SU-DHL-6 (cell line): ENCODE data around the gene KCND3.

Source experiments
- CTCF ChIP-seq: fragments of 200-600 bp; sonication (generic); IDR thresholded peaks from one replicate; pipeline ENCODE4 v1.5.1; 2017; ENCODE audit warnings: antibody characterized with exemption, mild to moderate bottlenecking, low read length, moderate library complexity; ENCODE audit not compliant: insufficient read depth, poor library complexity, severe bottlenecking
- EZH2phosphoT487 ChIP-seq: fragments of 200-600 bp; sonication (generic), shearing (Covaris generic); conservative IDR thresholded peaks from 2 replicates; pipeline ENCODE4 v1.6.1; 2018; ENCODE audit warnings: mild to moderate bottlenecking, antibody characterized with exemption, low read length, moderate library complexity, mixed read lengths

GRCh38 chr1:111990026-111990877 is 784 bp upstream of the KCND3 start:
- TF ChIP-seq CTCF, result no peak
- TF ChIP-seq EZH2phosphoT487, result no peak
